Measurements from ENCODE around the gene ADCK2.

- TF ChIP-seq, protein P1, sequence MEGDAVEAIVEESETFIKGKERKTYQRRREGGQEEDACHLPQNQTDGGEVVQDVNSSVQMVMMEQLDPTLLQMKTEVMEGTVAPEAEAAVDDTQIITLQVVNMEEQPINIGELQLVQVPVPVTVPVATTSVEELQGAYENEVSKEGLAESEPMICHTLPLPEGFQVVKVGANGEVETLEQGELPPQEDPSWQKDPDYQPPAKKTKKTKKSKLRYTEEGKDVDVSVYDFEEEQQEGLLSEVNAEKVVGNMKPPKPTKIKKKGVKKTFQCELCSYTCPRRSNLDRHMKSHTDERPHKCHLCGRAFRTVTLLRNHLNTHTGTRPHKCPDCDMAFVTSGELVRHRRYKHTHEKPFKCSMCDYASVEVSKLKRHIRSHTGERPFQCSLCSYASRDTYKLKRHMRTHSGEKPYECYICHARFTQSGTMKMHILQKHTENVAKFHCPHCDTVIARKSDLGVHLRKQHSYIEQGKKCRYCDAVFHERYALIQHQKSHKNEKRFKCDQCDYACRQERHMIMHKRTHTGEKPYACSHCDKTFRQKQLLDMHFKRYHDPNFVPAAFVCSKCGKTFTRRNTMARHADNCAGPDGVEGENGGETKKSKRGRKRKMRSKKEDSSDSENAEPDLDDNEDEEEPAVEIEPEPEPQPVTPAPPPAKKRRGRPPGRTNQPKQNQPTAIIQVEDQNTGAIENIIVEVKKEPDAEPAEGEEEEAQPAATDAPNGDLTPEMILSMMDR (IDR thresholded peaks at IDR 0.05): no peak
- TF ChIP-seq EZH2 (IDR thresholded peaks at IDR 0.05): no peak
These were observed 50.8 kb downstream of the ADCK2 start for GRCh38 chr7:140723574-140723973.

All from neural progenitor cell (in vitro differentiated cells).